K562 (cell line): ENCODE data around the gene ZSCAN22. TPM values are rescaled to one million over a fixed set of nuclear protein-coding genes. Genes with fewer than 3 reads are reported as not detected.
A peak's percentile ranks its signal among the peaks of the same experiment; 100 is the strongest.

Source experiments
- BCOR ChIP-seq: fragments of 450-650 bp; IDR thresholded peaks from 2 replicates; pipeline ENCODE4 v1.6.1; 2016
- BDP1 ChIP-seq: IDR thresholded peaks from 3 replicates; pipeline ENCODE4 v1.6.1; 2011; ENCODE audit not compliant: insufficient read length, insufficient read depth
- DACH1 ChIP-seq: fragments of 450-650 bp; IDR thresholded peaks from 2 replicates; pipeline ENCODE4 v1.6.1; 2018; ENCODE audit not compliant: partially characterized antibody
- EP400 ChIP-seq: fragments of 450-650 bp; IDR thresholded peaks from 2 replicates; pipeline ENCODE4 v1.6.1; 2017; ENCODE audit warnings: antibody characterized with exemption, mild to moderate bottlenecking, moderate library complexity
- FOXA3 ChIP-seq, 2 experiments: fragments of 450-650 bp in 1 of 2; sonication (generic) in 1 of 2; formaldehyde crosslinking; IDR thresholded peaks in 1 of 2; conservative IDR thresholded peaks in 1 of 2; 2 replicates each; pipeline versions ENCODE4 v1.4.0 to v1.8.0; 2020 to 2022; ENCODE audit warnings: mild to moderate bottlenecking in 2 of 2, missing genetic modification reagents in 1 of 2
- GATA2 ChIP-seq: sonication (generic); formaldehyde crosslinking; IDR thresholded peaks from 2 replicates; pipeline ENCODE4 v1.4.0; 2020; ENCODE audit warnings: mild to moderate bottlenecking, missing genetic modification reagents
- JUN ChIP-seq, 2 experiments: sonication (generic) in 1 of 2; formaldehyde crosslinking in 1 of 2; IDR thresholded peaks; 2 replicates each; pipeline versions ENCODE4 v1.6.1 to v1.8.0; 2012 to 2022; ENCODE audit warnings: borderline replicate concordance in 2 of 2, mild to moderate bottlenecking in 2 of 2, improper control_type of control experiment in 1 of 2, low read depth in 1 of 2, low read length in 1 of 2, missing genetic modification reagents in 1 of 2
- NFE2 ChIP-seq: IDR thresholded peaks from 2 replicates; pipeline ENCODE4 v1.6.1; 2014; ENCODE audit warnings: antibody characterized with exemption, low read depth
- NFIC ChIP-seq: fragments of 450-650 bp; IDR thresholded peaks from 2 replicates; pipeline ENCODE4 v1.6.1; 2017; ENCODE audit warnings: mild to moderate bottlenecking, inconsistent platforms
- NFRKB ChIP-seq: fragments of 450-650 bp; IDR thresholded peaks from 2 replicates; pipeline ENCODE4 v1.6.1; 2016; ENCODE audit warnings: low read depth
- OTX1 ChIP-seq: fragments of 450-650 bp; formaldehyde crosslinking; IDR thresholded peaks from 2 replicates; pipeline ENCODE4 v1.4.0; 2022; ENCODE audit warnings: mild to moderate bottlenecking
- SLC30A9 ChIP-seq: fragments of 250-450 bp; sonication (Bioruptor Pico); IDR thresholded peaks from 2 replicates; pipeline ENCODE4 v1.8.0; 2022; ENCODE audit warnings: mild to moderate bottlenecking, moderate library complexity
- SMC3 ChIP-seq: conservative IDR thresholded peaks from 2 replicates; pipeline ENCODE4 v1.6.1; 2011; ENCODE audit warnings: low read depth, low read length, improper control_type of control experiment; ENCODE audit not compliant: insufficient read depth
- SRF ChIP-seq, 2 experiments: fragments of 250-450, 450-650 bp in 1 of 2; sonication (Bioruptor Pico) in 1 of 2; sonication (generic) in 1 of 2; formaldehyde crosslinking; IDR thresholded peaks; 2 replicates each; pipeline versions ENCODE4 v1.5.0 to v1.5.1; 2020 to 2022; ENCODE audit warnings: mild to moderate bottlenecking in 1 of 2, missing genetic modification reagents in 1 of 2
- SUPT5H ChIP-seq: fragments of 450-650 bp; IDR thresholded peaks from 2 replicates; pipeline ENCODE4 v1.6.1; 2016
- XRCC5 ChIP-seq: fragments of 200-400 bp; formaldehyde crosslinking; IDR thresholded peaks from 2 replicates; pipeline ENCODE4 v1.6.1; 2017; ENCODE audit warnings: low read depth, mild to moderate bottlenecking, low read length
- ZFX ChIP-seq: sonication (generic); formaldehyde crosslinking; IDR thresholded peaks from 2 replicates; pipeline ENCODE4 v1.8.0; 2022; ENCODE audit warnings: mild to moderate bottlenecking, missing genetic modification reagents, moderate library complexity
- ZNF184 ChIP-seq: sonication (generic); formaldehyde crosslinking; IDR thresholded peaks from 2 replicates; pipeline ENCODE4 v1.5.0; 2020; ENCODE audit warnings: missing genetic modification reagents
- ZNF282 ChIP-seq: sonication (generic); formaldehyde crosslinking; IDR thresholded peaks from 2 replicates; pipeline ENCODE4 v1.8.1; 2023; ENCODE audit warnings: missing genetic modification reagents
- ZNF561 ChIP-seq: fragments of 450-650 bp; formaldehyde crosslinking; conservative IDR thresholded peaks from 2 replicates; pipeline ENCODE4 v1.4.0; 2020; ENCODE audit warnings: mild to moderate bottlenecking, moderate library complexity
- polyA plus RNA-seq, 8 experiments: library from polyadenylated mRNA; depleted of rRNA in 4 of 8; stranded (reverse) in 5 of 8; unstranded in 3 of 8; fragments of >200 nt; fragmentation: Nextera tagmentation in 2 of 8; fragmentation: Illumina TruSeq in 1 of 8; extraction: Ambion mirVana in 2 of 8; extraction: Trizol in 1 of 8; gene quantifications; 2 replicates each; pipeline versions ENCODE4 v1.2.1 to v1.2.3, GENCODE V29; 2011 to 2014; ENCODE audit warnings: inconsistent platforms in 1 of 8, missing spikeins in 1 of 8
- total RNA-seq, 7 experiments: library from RNA; depleted of rRNA in 6 of 7; stranded (reverse); fragments of >200 nt in 6 of 7; fragmentation: Illumina TruSeq in 2 of 7; extraction: Trizol in 2 of 7; gene quantifications; 2 replicates each; pipeline versions ENCODE4 v1.2.1 to v1.2.3, GENCODE V29; 2011 to 2021; ENCODE audit warnings: low replicate concordance in 1 of 7
- TF ChIP-seq, protein P1 (sequence below): fragments of 450-650 bp; IDR thresholded peaks from 2 replicates; pipeline ENCODE4 v1.6.1; 2016; ENCODE audit warnings: borderline replicate concordance
- TF ChIP-seq, protein P2 (sequence below): fragments of 250-450 bp; sonication (Bioruptor Pico); IDR thresholded peaks from 2 replicates; pipeline ENCODE4 v1.4.0; 2020; ENCODE audit warnings: mild to moderate bottlenecking
- TF ChIP-seq, protein P3 (sequence below): sonication (generic); formaldehyde crosslinking; IDR thresholded peaks from 2 replicates; pipeline ENCODE4 v1.9.0; 2022; ENCODE audit warnings: mild to moderate bottlenecking, missing genetic modification reagents

ZSCAN22 gene
- total and polyA plus RNA-seq, 9 of the 15 experiments (the other 6 are each of a cell fraction or from before 2014, with no cell fraction given) = 0.98 to 5.3 (median 3.0) TPM

DNA sequence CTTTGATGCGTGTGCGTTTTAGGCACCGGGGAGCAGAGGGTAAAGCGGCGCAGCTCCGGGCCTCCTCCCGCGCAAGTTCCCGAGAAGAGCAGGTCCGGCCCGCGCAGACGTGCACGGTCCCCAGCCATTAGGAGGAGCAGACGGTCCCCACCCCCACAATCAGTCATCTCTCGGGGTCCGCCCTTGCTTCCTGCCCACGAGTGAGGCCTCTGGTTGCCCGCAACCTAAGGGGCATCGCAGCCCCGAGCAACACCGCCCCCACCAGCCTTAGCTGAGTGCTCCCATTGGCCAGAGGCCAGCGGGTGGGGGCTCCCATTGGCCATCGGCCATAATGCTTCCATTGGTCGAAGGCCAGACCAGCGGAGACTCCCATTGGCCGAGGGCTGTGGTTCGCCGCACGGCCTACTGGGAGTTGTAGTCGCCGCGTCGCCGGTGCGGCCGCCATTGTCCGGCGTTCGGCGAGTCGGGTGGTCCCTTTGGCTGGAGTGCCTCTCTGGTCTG is 48.2 kb upstream of the ZSCAN22 start, which contains the start of gene ZNF8 (continued):
- TF ChIP-seq BCOR (no peak; the same call in 1 of the 2 replicates), SLC30A9 (CRISPR knock-in tag) (no peak), XRCC5 (peak; percentile 80; the same call in 1 of the 2 replicates), ZNF282 (CRISPR knock-in tag) (no peak), GATA2 (CRISPR knock-in tag) (no peak), JUN (IDR thresholded peaks at IDR 0.05; ENCODE audit: borderline replicate concordance, low read depth, low read length) (0 out of 2 replicates have a peak, but pooled peaks have one; percentile 30), JUN (CRISPR knock-in tag; IDR thresholded peaks at IDR 0.05; ENCODE audit: borderline replicate concordance) (no peak), SRF (CRISPR knock-in tag; IDR thresholded peaks at IDR 0.05) (no peak), NFRKB (no peak), SMC3 (0 out of 2 replicates have a peak, but pooled peaks have one; percentile 8), BDP1 (no peak), ZNF184 (CRISPR knock-in tag) (no peak), OTX1 (peak; percentile 82), FOXA3 (CRISPR knock-in tag; conservative IDR thresholded peaks at IDR 0.05 in 1 of 2, IDR thresholded peaks at IDR 0.05 in 1 of 2) (no peak), SUPT5H (peak; percentile 88; the same call in 1 of the 2 replicates), NFIC (peak; percentile 90), ZNF561 (CRISPR knock-in tag) (no peak), EP400 (0 out of 2 replicates have a peak, but pooled peaks have one; percentile 28), NFE2 (no peak), ZFX (CRISPR knock-in tag) (peak; percentile 76), DACH1 (no peak)
- TF ChIP-seq, protein P1, sequence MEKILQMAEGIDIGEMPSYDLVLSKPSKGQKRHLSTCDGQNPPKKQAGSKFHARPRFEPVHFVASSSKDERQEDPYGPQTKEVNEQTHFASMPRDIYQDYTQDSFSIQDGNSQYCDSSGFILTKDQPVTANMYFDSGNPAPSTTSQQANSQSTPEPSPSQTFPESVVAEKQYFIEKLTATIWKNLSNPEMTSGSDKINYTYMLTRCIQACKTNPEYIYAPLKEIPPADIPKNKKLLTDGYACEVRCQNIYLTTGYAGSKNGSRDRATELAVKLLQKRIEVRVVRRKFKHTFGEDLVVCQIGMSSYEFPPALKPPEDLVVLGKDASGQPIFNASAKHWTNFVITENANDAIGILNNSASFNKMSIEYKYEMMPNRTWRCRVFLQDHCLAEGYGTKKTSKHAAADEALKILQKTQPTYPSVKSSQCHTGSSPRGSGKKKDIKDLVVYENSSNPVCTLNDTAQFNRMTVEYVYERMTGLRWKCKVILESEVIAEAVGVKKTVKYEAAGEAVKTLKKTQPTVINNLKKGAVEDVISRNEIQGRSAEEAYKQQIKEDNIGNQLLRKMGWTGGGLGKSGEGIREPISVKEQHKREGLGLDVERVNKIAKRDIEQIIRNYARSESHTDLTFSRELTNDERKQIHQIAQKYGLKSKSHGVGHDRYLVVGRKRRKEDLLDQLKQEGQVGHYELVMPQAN = no peak
- TF ChIP-seq, protein P2, sequence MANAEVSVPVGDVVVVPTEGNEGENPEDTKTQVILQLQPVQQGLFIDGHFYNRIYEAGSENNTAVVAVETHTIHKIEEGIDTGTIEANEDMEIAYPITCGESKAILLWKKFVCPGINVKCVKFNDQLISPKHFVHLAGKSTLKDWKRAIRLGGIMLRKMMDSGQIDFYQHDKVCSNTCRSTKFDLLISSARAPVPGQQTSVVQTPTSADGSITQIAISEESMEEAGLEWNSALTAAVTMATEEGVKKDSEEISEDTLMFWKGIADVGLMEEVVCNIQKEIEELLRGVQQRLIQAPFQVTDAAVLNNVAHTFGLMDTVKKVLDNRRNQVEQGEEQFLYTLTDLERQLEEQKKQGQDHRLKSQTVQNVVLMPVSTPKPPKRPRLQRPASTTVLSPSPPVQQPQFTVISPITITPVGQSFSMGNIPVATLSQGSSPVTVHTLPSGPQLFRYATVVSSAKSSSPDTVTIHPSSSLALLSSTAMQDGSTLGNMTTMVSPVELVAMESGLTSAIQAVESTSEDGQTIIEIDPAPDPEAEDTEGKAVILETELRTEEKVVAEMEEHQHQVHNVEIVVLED (CRISPR knock-in tag) = no peak
- TF ChIP-seq, protein P3, sequence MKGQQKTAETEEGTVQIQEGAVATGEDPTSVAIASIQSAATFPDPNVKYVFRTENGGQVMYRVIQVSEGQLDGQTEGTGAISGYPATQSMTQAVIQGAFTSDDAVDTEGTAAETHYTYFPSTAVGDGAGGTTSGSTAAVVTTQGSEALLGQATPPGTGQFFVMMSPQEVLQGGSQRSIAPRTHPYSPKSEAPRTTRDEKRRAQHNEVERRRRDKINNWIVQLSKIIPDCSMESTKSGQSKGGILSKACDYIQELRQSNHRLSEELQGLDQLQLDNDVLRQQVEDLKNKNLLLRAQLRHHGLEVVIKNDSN = peak; percentile 21; the same call in 1 of the 2 replicates
